ENCODE measurements around the gene PRELID2. TPM values are rescaled to one million over a fixed set of nuclear protein-coding genes. Genes with fewer than 3 reads are reported as not detected.

PRELID2 gene
- polyA plus RNA-seq, 4 donors: 16.5 to 42.8 (median 32.3) TPM

DNA sequence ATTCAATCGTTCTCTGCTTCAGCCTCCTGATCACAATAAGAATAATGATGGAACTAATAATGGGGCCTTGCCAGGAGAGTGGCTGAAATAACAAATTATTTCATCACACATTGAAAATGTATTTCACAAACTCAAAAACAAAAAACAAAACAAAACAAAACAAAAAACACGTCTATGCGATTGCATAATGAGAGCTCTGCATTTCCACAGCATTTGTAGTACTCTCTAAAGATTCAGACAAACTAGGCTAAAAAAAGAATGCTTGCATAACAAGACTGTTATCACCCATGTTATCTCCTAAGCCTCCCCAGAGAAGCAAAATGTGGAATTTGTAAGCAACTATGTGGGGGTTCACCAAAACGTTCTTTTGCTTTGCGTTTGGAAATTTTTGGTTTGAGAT lies 48.1 kb downstream of the PRELID2 start:
- no peaks in the 10 kb centered on the region for H3K9me3 ChIP-seq (ENCODE audit: control insufficient read depth in 2 of 2, insufficient read depth in 1 of 2, low read depth in 1 of 2, low read length in 1 of 2)
- FAIRE-seq (no peak), DNase-seq (no peak)
- H3K27ac ChIP-seq (ENCODE audit: low read depth in 1 of 3, low read length in 2 of 3): no peak overlapping the region
- no peak overlapping the region for H3K4me3 ChIP-seq (ENCODE audit: low read depth in 1 of 3, low read length in 3 of 3)
- no peaks in the 10 kb centered on the region for H3K27me3 ChIP-seq (ENCODE audit: control insufficient read depth in 3 of 3, insufficient read depth in 3 of 3, low read length in 3 of 3)
- H3K4me1 ChIP-seq (ENCODE audit: control insufficient read depth in 3 of 3, insufficient read depth in 2 of 3, low read depth in 1 of 3, low read length in 2 of 3): no peaks in the 10 kb centered on the region
- WGBS, 3 donors: 86 to 94% (median 90%) methylated on average over 5 of the region's 5 CpGs
- H3K36me3 ChIP-seq (ENCODE audit: control insufficient read depth in 3 of 3, insufficient read depth in 2 of 3, low read depth in 1 of 3, low read length in 3 of 3): peaks cover 0 to 13% (median 4%) of the 10 kb centered on the region in 3 donors

DNA sequence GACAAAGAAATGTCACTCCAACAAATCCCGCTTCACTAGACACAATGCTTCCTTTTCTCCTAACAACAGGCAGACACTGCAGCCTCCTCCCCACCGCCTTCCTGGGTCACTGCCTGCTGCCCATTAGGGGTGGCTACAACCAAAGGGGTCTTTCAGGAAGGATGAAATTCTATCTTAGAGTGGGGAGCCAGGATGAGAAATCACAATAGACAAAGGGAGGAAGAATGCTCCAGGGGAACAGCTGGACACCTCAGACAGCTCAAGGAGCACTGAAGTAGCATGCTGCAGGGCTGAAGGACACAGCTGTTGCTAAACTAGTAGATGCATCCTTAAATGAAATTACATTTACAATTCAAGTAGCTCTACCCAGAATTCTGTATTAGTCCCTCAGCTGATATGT lies 54.2 kb downstream of the PRELID2 start:
- H3K36me3 ChIP-seq (ENCODE audit: control insufficient read depth in 3 of 3, insufficient read depth in 2 of 3, low read depth in 1 of 3, low read length in 3 of 3): peaks cover 0 to 28% (median 1%) of the 10 kb centered on the region in 3 donors
- peaks cover 0 to 5% of the 10 kb centered on the region in 2 donors for H3K9me3 ChIP-seq (ENCODE audit: control insufficient read depth in 2 of 2, insufficient read depth in 1 of 2, low read depth in 1 of 2, low read length in 1 of 2)
- H3K4me3 ChIP-seq (ENCODE audit: low read depth in 1 of 3, low read length in 3 of 3): no peak overlapping the region
- no peaks in the 10 kb centered on the region for H3K4me1 ChIP-seq (ENCODE audit: control insufficient read depth in 3 of 3, insufficient read depth in 2 of 3, low read depth in 1 of 3, low read length in 2 of 3)
- DNase-seq (no peak), FAIRE-seq (no peak)
- WGBS, 3 donors: 90 to 97% (median 94%) methylated on average over 2 of the region's 2 CpGs
- no peaks in the 10 kb centered on the region for H3K27me3 ChIP-seq (ENCODE audit: control insufficient read depth in 3 of 3, insufficient read depth in 3 of 3, low read length in 3 of 3)
- no peak overlapping the region for H3K27ac ChIP-seq (ENCODE audit: low read depth in 1 of 3, low read length in 2 of 3)

DNA sequence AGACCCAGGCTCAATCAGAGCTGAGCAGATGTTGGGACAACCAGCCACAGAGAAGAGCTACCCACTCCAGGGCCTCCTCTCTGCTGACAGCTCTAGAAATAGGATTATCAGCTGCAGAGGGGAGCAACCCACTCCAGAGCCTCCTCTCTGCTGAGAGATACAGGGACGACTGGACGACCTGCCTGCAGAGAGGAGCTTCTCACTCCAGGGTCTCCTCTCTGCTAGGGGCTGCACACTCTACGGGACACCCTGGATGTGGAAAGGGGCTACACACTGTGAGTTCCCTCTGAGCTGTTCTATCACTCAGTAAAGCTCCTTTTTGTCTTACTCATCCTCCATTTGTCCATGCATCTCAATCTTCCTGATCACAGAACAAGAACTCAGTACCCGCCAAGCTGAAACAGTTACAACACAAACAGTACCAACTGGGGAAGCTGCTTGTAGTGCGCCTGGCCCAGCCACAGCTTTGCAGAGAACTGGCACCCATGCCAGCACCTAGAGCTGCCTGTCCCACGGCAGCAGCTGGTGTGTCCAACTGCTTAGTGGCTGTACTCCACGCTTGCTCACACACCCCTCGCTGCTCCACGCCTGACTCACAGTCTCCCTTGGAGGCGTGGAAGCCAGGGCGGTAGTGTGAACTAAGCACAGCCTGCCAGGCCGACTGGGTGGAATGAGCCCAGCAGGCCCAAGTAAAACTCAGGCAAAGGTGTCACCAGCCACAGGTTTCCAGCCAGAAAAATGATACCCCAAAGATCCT lies 56.8 kb downstream of the PRELID2 start:
- Histone ChIP-seq H3K4me3 (ENCODE audit: low read depth in 1 of 3, low read length in 3 of 3) (no peak overlapping the region), H3K27ac (ENCODE audit: low read depth in 1 of 3, low read length in 2 of 3) (no peak overlapping the region), H3K27me3 (ENCODE audit: control insufficient read depth in 3 of 3, insufficient read depth in 3 of 3, low read length in 3 of 3) (no peaks in the 10 kb centered on the region), H3K36me3 (ENCODE audit: control insufficient read depth in 3 of 3, insufficient read depth in 2 of 3, low read depth in 1 of 3, low read length in 3 of 3) (peaks cover 0 to 28% (median 3%) of the 10 kb centered on the region in 3 donors), H3K9me3 (ENCODE audit: control insufficient read depth in 2 of 2, insufficient read depth in 1 of 2, low read depth in 1 of 2, low read length in 1 of 2) (peaks cover 0 to 5% of the 10 kb centered on the region in 2 donors), H3K4me1 (ENCODE audit: control insufficient read depth in 3 of 3, insufficient read depth in 2 of 3, low read depth in 1 of 3, low read length in 2 of 3) (no peaks in the 10 kb centered on the region)
- FAIRE-seq: no peak
- DNase-seq: no peak
- 94% methylated on average over 12 of the region's 12 CpGs for WGBS, 3 donors

DNA sequence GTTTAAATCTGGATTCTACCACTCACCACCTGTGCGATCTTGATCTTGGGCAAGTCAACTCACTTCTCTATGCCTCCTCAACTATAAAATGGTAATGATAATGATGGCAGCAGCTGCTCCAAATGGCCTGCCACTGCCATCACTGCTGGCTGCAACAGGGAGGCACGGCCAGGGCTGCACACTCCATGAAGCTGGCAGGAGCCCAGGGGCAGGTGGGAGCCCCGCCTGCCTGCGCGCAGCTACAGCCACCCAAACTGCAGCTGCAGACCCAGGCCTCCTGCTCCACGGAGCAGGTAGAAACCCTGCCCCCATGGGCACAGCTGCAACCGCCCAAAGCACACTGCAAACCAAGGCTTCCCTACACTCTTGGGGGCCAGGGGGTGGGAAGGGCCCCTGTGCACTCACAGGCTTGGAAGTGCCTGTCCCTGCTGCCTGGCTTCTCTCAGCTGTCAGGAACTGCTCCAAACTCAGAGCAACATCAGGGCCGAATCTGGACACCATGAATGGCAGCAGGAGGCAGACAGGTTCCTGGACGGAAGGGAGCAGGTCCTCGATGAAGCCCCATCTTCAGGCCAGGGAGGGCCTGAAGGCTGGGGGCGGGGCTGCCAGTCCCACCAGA lies 57.6 kb downstream of the PRELID2 start:
- DNase-seq: no peak
- Histone ChIP-seq H3K9me3 (ENCODE audit: control insufficient read depth in 2 of 2, insufficient read depth in 1 of 2, low read depth in 1 of 2, low read length in 1 of 2) (peaks cover 0 to 5% of the 10 kb centered on the region in 2 donors), H3K4me3 (ENCODE audit: low read depth in 1 of 3, low read length in 3 of 3) (no peak overlapping the region), H3K27ac (ENCODE audit: low read depth in 1 of 3, low read length in 2 of 3) (no peak overlapping the region), H3K27me3 (ENCODE audit: control insufficient read depth in 3 of 3, insufficient read depth in 3 of 3, low read length in 3 of 3) (no peaks in the 10 kb centered on the region), H3K4me1 (ENCODE audit: control insufficient read depth in 3 of 3, insufficient read depth in 2 of 3, low read depth in 1 of 3, low read length in 2 of 3) (no peaks in the 10 kb centered on the region), H3K36me3 (ENCODE audit: control insufficient read depth in 3 of 3, insufficient read depth in 2 of 3, low read depth in 1 of 3, low read length in 3 of 3) (peaks cover 0 to 25% (median 3%) of the 10 kb centered on the region in 3 donors)
- WGBS, 3 donors: 90 to 94% (median 92%) methylated on average over 11 of the region's 11 CpGs
- FAIRE-seq: no peak

DNA sequence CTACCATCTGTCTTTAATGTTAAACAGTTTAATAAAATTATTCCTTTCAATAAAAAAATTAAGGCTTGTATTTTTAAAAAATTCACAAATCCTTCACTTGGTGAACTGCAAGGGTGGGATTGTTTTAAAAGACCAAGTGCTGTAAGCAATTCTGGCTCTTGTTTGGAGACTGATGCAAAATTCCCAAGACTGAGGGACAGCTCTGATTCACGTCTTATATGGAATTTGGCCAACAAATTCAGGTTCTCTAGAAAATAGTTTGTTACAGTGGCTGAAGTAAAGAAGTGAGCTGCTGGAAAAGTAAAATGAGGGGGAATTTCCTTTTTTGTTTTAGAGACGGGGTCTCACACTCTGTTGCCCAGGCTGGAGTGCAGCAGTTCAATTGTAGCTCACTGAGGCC lies 58.3 kb downstream of the PRELID2 start:
- Histone ChIP-seq H3K9me3 (ENCODE audit: control insufficient read depth in 2 of 2, insufficient read depth in 1 of 2, low read depth in 1 of 2, low read length in 1 of 2) (peaks cover 0 to 5% of the 10 kb centered on the region in 2 donors), H3K27me3 (ENCODE audit: control insufficient read depth in 3 of 3, insufficient read depth in 3 of 3, low read length in 3 of 3) (no peaks in the 10 kb centered on the region), H3K4me3 (ENCODE audit: low read depth in 1 of 3, low read length in 3 of 3) (no peak overlapping the region), H3K27ac (ENCODE audit: low read depth in 1 of 3, low read length in 2 of 3) (no peak overlapping the region), H3K4me1 (ENCODE audit: control insufficient read depth in 3 of 3, insufficient read depth in 2 of 3, low read depth in 1 of 3, low read length in 2 of 3) (no peaks in the 10 kb centered on the region), H3K36me3 (ENCODE audit: control insufficient read depth in 3 of 3, insufficient read depth in 2 of 3, low read depth in 1 of 3, low read length in 3 of 3) (peaks cover 0 to 23% (median 3%) of the 10 kb centered on the region in 3 donors)
- FAIRE-seq (no peak), DNase-seq (no peak)
- 81 to 95% (median 95%) methylated on average over 2 of the region's 2 CpGs for WGBS, 3 donors

DNA sequence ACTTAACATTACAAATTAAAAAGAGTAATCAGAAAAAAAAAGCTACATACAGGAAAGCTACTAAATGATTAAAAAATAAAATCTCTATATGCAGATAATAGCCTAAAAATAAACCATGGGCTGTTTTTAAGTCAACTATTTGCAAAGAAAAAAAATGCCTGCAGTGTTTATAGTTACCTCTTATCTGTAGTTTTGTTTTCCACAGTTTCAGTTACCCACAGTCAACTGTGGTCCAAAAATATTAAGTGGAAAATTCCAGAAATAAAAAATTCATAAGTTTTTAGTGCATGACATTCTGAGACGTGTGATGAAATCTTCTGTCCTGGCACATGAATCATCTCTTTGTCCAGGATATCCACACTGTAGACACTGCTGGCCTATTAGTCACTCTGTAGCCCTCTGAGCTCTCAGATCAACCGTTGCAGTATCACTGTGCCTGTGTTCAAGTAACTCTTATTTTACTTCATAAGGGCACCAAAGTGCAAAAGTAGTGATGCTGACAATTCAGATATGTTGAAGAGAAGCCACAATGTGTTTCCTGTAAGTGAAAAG lies 59.2 kb downstream of the PRELID2 start:
- H3K4me3 ChIP-seq (ENCODE audit: low read depth in 1 of 3, low read length in 3 of 3): no peak overlapping the region
- no peaks in the 10 kb centered on the region for H3K4me1 ChIP-seq (ENCODE audit: control insufficient read depth in 3 of 3, insufficient read depth in 2 of 3, low read depth in 1 of 3, low read length in 2 of 3)
- H3K27me3 ChIP-seq (ENCODE audit: control insufficient read depth in 3 of 3, insufficient read depth in 3 of 3, low read length in 3 of 3): no peaks in the 10 kb centered on the region
- H3K36me3 ChIP-seq (ENCODE audit: control insufficient read depth in 3 of 3, insufficient read depth in 2 of 3, low read depth in 1 of 3, low read length in 3 of 3): peaks cover 0 to 25% (median 3%) of the 10 kb centered on the region in 3 donors
- peaks cover 0 to 5% of the 10 kb centered on the region in 2 donors for H3K9me3 ChIP-seq (ENCODE audit: control insufficient read depth in 2 of 2, insufficient read depth in 1 of 2, low read depth in 1 of 2, low read length in 1 of 2)
- no peak overlapping the region for H3K27ac ChIP-seq (ENCODE audit: low read depth in 1 of 3, low read length in 2 of 3)
- no peak for DNase-seq
- FAIRE-seq: no peak
- WGBS, 3 donors: 60 to 72% (median 69%) methylated on average over 2 of the region's 2 CpGs

DNA sequence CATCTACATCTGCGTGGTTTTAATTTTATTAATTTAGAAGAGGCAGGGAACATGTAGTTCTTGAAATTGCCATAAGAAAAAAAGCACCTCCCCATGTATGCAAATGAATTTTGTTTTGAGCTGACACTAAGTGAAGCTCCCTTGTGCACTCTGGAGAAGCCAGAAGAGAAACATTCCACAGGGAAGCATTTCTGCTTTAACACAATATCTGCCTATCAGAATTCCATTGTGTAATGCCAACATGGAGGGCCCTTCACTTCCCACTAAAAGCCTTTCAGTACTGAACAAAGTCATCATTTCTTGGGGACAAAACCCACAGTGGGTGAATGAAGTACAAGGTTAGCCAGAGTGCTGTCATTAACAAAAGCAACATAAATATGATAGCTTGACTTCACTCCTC lies 59.7 kb downstream of the PRELID2 start:
- Histone ChIP-seq H3K9me3 (ENCODE audit: control insufficient read depth in 2 of 2, insufficient read depth in 1 of 2, low read depth in 1 of 2, low read length in 1 of 2) (peaks cover 0 to 5% of the 10 kb centered on the region in 2 donors), H3K36me3 (ENCODE audit: control insufficient read depth in 3 of 3, insufficient read depth in 2 of 3, low read depth in 1 of 3, low read length in 3 of 3) (peaks cover 0 to 24% (median 2%) of the 10 kb centered on the region in 3 donors), H3K27me3 (ENCODE audit: control insufficient read depth in 3 of 3, insufficient read depth in 3 of 3, low read length in 3 of 3) (no peaks in the 10 kb centered on the region), H3K27ac (ENCODE audit: low read depth in 1 of 3, low read length in 2 of 3) (no peak overlapping the region), H3K4me1 (ENCODE audit: control insufficient read depth in 3 of 3, insufficient read depth in 2 of 3, low read depth in 1 of 3, low read length in 2 of 3) (no peaks in the 10 kb centered on the region), H3K4me3 (ENCODE audit: low read depth in 1 of 3, low read length in 3 of 3) (no peak overlapping the region)
- FAIRE-seq: no peak
- DNase-seq: no peak
- WGBS, 3 donors: 93 to 97% (median 97%) methylated on average over 1 of the region's 1 CpG

DNA sequence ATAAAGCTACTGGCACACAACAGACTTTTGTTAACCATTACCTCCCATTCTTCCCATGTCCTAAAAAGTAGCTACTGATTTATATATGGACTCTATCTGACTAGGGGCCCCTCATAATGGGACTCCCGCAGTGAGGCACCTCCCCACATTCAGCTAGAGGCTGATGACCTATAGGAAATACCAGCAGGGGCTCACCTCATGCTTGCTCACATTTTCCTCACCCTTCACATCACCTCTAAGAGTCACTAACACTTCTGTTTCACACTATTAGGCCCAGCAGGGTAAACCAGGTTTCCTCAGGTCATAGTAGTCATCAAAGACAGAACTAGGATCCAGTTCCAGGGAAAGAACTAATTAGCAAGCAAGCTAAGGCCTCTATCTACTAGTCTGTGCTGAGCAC lies 60.7 kb downstream of the PRELID2 start:
- Histone ChIP-seq H3K27ac (ENCODE audit: low read depth in 1 of 3, low read length in 2 of 3) (no peak overlapping the region), H3K36me3 (ENCODE audit: control insufficient read depth in 3 of 3, insufficient read depth in 2 of 3, low read depth in 1 of 3, low read length in 3 of 3) (peaks cover 0 to 21% (median 2%) of the 10 kb centered on the region in 3 donors), H3K27me3 (ENCODE audit: control insufficient read depth in 3 of 3, insufficient read depth in 3 of 3, low read length in 3 of 3) (no peaks in the 10 kb centered on the region), H3K4me1 (ENCODE audit: control insufficient read depth in 3 of 3, insufficient read depth in 2 of 3, low read depth in 1 of 3, low read length in 2 of 3) (no peaks in the 10 kb centered on the region), H3K4me3 (ENCODE audit: low read depth in 1 of 3, low read length in 3 of 3) (no peak overlapping the region), H3K9me3 (ENCODE audit: control insufficient read depth in 2 of 2, insufficient read depth in 1 of 2, low read depth in 1 of 2, low read length in 1 of 2) (peaks cover 0 to 5% of the 10 kb centered on the region in 2 donors)
- FAIRE-seq (no peak), DNase-seq (no peak)
- 78 to 92% (median 83%) methylated on average over 1 of the region's 1 CpG for WGBS, 3 donors

Measured in small intestine (tissue), 7 donors.